Aorta (tissue), 5 donors: ENCODE data around the gene L1CAM. TPM values are rescaled to one million over a fixed set of nuclear protein-coding genes. Genes with fewer than 3 reads are reported as not detected.

ENCODE experiments used
- ATAC-seq: fragments of 200-7000 bp; cut with Tn5 transposase; one replicate; pipeline ENCODE4 v1.9.1; 2022; ENCODE audit warnings: moderate library complexity; ENCODE audit not compliant: low FRiP score
- DNase-seq, 2 donors: peaks; one replicate each; pipeline ENCODE4 v3.0.0-alpha.2; 2020
- H3K27ac ChIP-seq, 2 donors: one replicate each; pipeline ENCODE4 v1.5.1; 2013; ENCODE audit warnings: low read length in 2 of 2, mild to moderate bottlenecking in 2 of 2, moderate library complexity in 2 of 2, control low read depth in 1 of 2, inconsistent platforms in 1 of 2, low read depth in 1 of 2
- H3K27me3 ChIP-seq, 2 donors: one replicate each; pipeline ENCODE4 v1.6.1; 2013; ENCODE audit warnings: control low read depth in 1 of 2, low read length in 1 of 2, mild to moderate bottlenecking in 1 of 2, moderate library complexity in 1 of 2; ENCODE audit not compliant: insufficient read depth in 2 of 2, control insufficient read depth in 1 of 2
- H3K36me3 ChIP-seq, 2 donors: one replicate each; pipeline ENCODE4 v1.6.1; 2013; ENCODE audit warnings: control low read depth in 1 of 2, low read length in 1 of 2, mild to moderate bottlenecking in 1 of 2; ENCODE audit not compliant: insufficient read depth in 2 of 2, control insufficient read depth in 1 of 2
- H3K4me1 ChIP-seq, 2 donors: one replicate each; pipeline ENCODE4 v1.6.1; 2013; ENCODE audit warnings: low read length in 2 of 2, control low read depth in 1 of 2, mild to moderate bottlenecking in 1 of 2, moderate library complexity in 1 of 2; ENCODE audit not compliant: insufficient read depth in 2 of 2, control insufficient read depth in 1 of 2
- H3K4me3 ChIP-seq, 2 donors: one replicate each; pipeline ENCODE4 v1.5.1; 2013; ENCODE audit warnings: low read length in 2 of 2, control low read depth in 1 of 2, mild to moderate bottlenecking in 1 of 2
- H3K9me3 ChIP-seq: one replicate; pipeline ENCODE4 v1.6.1; 2013; ENCODE audit warnings: mild to moderate bottlenecking, low read length; ENCODE audit not compliant: control insufficient read depth
- WGBS, 2 donors: extraction: QIAGEN DNeasy Blood & Tissue Kit; methylation state at CpG; one replicate each; pipeline ENCODE4 v1.1.7; 2013; 5-methylcytosine and 5-hydroxymethylcytosine counted together
- intact Hi-C, 2 donors: fragments of 100-400 bp; cut with DNase I; formaldehyde crosslinking; loops; one replicate each; pipeline versions ENCODE4 v1.14.2 to v1.15.0; 2022
- polyA plus RNA-seq, 2 donors: library from polyadenylated mRNA; stranded (reverse); fragments of 200-250 nt; gene quantifications; one replicate each; pipeline ENCODE4 v1.2.3, GENCODE V29; 2013
- total RNA-seq, 2 donors: library from RNA; stranded (reverse); fragmentation: NEBNext Ultra II Directional; extraction: Animal tissue kit (Norgen Biotek cat#: 25700); gene quantifications; one replicate each; pipeline ENCODE4 v1.2.1, GENCODE V29; 2021
- donor health status: healthy with polysubstance abuse.
- donor health status: Bipolar disorder and iron deficiency.
- donor health status: DM: no; HTN: no; CAD: no.
- donor health status: DM: no; HTN: no; CAD: no.
- donor health status: DM: yes; HTN: yes; CAD: no.

Gene L1CAM
- total and polyA plus RNA-seq, 4 donors = 1.0 to 11.6 (median 4.3) TPM; not detected in 1

DNA sequence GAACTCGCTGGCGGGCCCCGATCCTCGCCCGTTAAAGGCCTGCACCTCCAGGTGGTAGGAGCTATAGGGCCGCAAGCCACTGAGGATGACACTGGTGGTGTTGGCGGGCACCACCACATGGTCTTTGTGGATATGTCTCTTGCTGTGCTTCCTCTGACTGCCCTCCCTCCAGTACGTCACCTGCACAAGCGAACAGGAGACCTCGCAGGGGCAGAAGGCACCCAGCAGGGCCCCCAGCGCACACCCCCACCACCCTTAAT lies 20.7 kb downstream of the L1CAM start:
- Histone ChIP-seq H3K4me1 (no peaks in the 10 kb centered on the region), H3K27me3 (no peaks in the 10 kb centered on the region), H3K27ac (no peak overlapping the region), H3K9me3 (no peaks in the 10 kb centered on the region), H3K4me3 (no peak overlapping the region), H3K36me3 (no peaks in the 10 kb centered on the region)
- DNase-seq = no peak
- no peak for ATAC-seq
- intact Hi-C loops = no loop called here
- WGBS, 2 donors = 87 to 96% methylated on average over 11 of the region's 11 CpGs

- DNase-seq (peak in 1 of 2 donors; percentile 68), ATAC-seq (no peak)
- Histone ChIP-seq H3K27me3 (no peaks in the 10 kb centered on the region), H3K4me1 (no peaks in the 10 kb centered on the region), H3K36me3 (no peaks in the 10 kb centered on the region), H3K4me3 (no peak overlapping the region), H3K9me3 (no peaks in the 10 kb centered on the region), H3K27ac (no peak overlapping the region)
- intact Hi-C loops = no loop called here
- 72 to 75% methylated on average over 24 to 30 of the region's 30 CpGs for WGBS, 2 donors
Observed at GRCh38 chrX:153864561-153865320, 21.2 kb downstream of the L1CAM start.

DNA sequence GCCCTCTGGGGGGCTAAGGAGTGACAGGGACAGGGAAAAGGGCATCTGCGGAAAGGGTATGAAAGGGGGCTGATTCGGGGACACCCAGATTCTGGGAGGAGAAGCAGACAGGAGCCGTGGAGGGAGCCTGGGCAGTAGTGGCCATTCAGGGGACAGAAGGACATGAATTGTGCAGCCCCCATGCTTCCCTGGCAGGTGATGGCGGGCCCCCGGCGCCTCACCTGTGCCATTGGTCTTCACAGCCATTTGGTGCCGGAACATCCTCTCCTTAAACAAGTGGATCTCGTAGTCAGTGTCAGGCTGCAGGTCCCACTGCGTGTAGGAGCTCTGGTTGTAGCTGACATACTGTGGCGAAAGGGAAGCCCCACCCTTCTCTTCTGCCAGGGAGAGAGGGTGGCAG lies 21.9 kb downstream of the L1CAM start:
- H3K27me3 ChIP-seq = no peaks in the 10 kb centered on the region
- no peaks in the 10 kb centered on the region for H3K36me3 ChIP-seq
- no peaks in the 10 kb centered on the region for H3K4me1 ChIP-seq
- intact Hi-C loops = no loop called here
- ATAC-seq (no peak), DNase-seq (no peak)
- no peak overlapping the region for H3K27ac ChIP-seq
- no peak overlapping the region for H3K4me3 ChIP-seq
- 85% methylated on average over 10 of the region's 10 CpGs for WGBS, 2 donors
- H3K9me3 ChIP-seq = no peaks in the 10 kb centered on the region

DNA sequence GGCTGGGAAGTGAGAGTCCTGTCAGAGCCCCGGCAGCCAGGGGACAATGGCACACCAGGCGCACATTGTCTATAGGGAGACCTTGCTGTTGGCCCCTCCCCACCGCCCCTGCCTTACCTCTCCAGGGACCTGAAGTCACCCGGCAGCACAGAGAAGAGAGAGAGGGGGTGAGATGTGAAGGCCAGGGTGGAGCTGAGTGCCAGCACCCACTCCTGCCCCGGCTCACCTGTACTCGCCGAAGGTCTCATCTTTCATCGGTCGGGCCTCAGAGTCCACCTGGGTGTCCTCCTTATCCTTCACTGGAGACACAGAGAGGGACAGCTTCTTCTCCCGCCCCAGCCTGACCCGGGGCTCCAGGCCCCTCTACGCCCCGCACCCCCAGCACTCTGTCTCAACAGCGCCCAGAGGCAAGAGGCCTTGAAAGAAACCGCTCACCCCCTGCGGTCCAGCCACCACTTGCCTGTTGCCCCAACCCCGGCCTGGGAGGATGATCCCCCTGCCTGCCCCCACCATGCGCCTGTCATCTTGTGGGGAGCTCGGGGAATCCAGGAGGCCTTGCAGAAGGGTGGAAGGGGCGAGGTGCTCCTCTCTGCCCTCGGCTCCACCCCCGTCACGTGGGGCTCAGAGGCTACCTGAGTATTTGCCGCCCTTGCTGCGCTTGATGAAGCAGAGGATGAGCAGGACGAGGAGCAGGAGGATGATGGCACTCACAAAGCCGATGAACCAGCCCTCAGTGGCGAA lies 22.6 kb downstream of the L1CAM start:
- Histone ChIP-seq H3K4me1 (no peaks in the 10 kb centered on the region), H3K27ac (no peak overlapping the region), H3K9me3 (no peaks in the 10 kb centered on the region), H3K4me3 (no peak overlapping the region), H3K27me3 (no peaks in the 10 kb centered on the region), H3K36me3 (no peaks in the 10 kb centered on the region)
- intact Hi-C loops = no loop called here
- no peak for DNase-seq
- ATAC-seq = no peak
- 60 to 61% methylated on average over 24 to 28 of the region's 28 CpGs for WGBS, 2 donors

DNA sequence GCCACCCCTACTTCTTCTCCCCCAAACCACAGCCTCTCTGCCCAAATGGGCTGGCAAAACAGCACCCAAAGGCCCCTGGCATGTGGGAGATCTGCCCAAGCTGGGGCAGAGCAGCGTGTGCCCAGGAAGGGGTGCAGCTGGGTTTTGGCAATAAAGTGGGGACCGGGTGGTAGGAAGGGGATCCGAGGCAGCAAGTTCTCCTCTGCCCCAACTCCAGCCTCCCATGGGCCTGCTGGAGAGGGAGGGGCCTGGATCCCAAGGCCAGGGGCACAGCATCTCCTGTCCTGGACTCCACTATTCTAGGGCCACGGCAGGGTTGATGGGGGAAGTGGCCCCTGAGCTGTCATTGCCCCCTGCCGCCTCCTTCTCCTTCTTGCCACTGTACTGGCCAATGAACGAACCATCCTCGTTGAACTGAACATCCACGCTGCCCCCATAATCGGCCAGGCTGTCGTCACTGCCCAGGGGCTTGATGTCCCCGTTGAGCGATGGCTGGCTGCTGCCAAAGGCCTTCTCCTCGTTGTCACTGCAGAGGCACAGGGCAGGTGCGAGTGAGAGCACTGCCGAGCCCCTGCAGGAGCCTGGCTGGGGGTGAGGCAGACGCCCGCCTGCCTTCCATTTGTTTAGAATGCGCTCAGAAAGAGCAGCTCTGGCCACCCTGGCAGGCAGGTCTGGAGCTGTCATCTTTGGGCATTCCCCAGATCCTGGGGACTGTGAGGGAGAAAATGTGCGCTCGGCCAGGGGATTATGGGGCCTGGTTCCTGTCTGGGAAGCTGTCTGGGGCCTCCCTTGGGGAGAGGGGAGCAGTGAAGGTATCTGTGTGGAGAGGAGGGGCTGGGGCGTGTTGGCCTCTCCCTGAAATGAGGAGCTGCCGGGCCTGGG lies 23.4 kb downstream of the L1CAM start:
- 43 to 61% methylated on average over 21 to 22 of the region's 22 CpGs for WGBS, 2 donors
- intact Hi-C loops = no loop called here
- no peak overlapping the region for H3K27ac ChIP-seq
- H3K27me3 ChIP-seq = no peaks in the 10 kb centered on the region
- DNase-seq = no peak
- ATAC-seq = no peak
- H3K4me3 ChIP-seq = no peak overlapping the region
- H3K4me1 ChIP-seq = no peaks in the 10 kb centered on the region
- no peaks in the 10 kb centered on the region for H3K36me3 ChIP-seq
- H3K9me3 ChIP-seq = no peaks in the 10 kb centered on the region

- H3K4me3 ChIP-seq = no peak overlapping the region
- ATAC-seq (no peak), DNase-seq (peak in 1 of 2 donors; percentile 69)
- no peaks in the 10 kb centered on the region for H3K36me3 ChIP-seq
- H3K27ac ChIP-seq = no peak overlapping the region
- no peaks in the 10 kb centered on the region for H3K27me3 ChIP-seq
- WGBS, 2 donors = 50 to 57% methylated on average over 21 of the region's 21 CpGs
- H3K9me3 ChIP-seq = no peaks in the 10 kb centered on the region
- no peaks in the 10 kb centered on the region for H3K4me1 ChIP-seq
- intact Hi-C loops = no loop called here
Observed at GRCh38 chrX:153861733-153862310, 24.2 kb downstream of the L1CAM start.

- Histone ChIP-seq H3K36me3 (no peaks in the 10 kb centered on the region), H3K27ac (no peak overlapping the region), H3K9me3 (no peaks in the 10 kb centered on the region), H3K4me3 (no peak overlapping the region), H3K4me1 (no peaks in the 10 kb centered on the region), H3K27me3 (no peaks in the 10 kb centered on the region)
- intact Hi-C loops = no loop called here
- DNase-seq (peak in 1 of 2 donors; percentile 73), ATAC-seq (no peak)
- WGBS, 2 donors = 75% methylated on average over 10 of the region's 10 CpGs
Observed at GRCh38 chrX:153861151-153861550, 24.8 kb downstream of the L1CAM start.

GRCh38 chrX:153857348-153857903 lies 28.5 kb downstream of the L1CAM start:
- H3K36me3 ChIP-seq = no peaks in the 10 kb centered on the region
- intact Hi-C loops = no loop called here
- no peaks in the 10 kb centered on the region for H3K4me1 ChIP-seq
- no peak for ATAC-seq
- H3K4me3 ChIP-seq = no peak overlapping the region
- no peaks in the 10 kb centered on the region for H3K27me3 ChIP-seq
- no peak overlapping the region for H3K27ac ChIP-seq
- DNase-seq = no peak
- WGBS, 2 donors = 65 to 69% methylated on average over 2 of the region's 2 CpGs
- H3K9me3 ChIP-seq = no peaks in the 10 kb centered on the region
